ENCODE results near the gene EEF1A2.

DNA sequence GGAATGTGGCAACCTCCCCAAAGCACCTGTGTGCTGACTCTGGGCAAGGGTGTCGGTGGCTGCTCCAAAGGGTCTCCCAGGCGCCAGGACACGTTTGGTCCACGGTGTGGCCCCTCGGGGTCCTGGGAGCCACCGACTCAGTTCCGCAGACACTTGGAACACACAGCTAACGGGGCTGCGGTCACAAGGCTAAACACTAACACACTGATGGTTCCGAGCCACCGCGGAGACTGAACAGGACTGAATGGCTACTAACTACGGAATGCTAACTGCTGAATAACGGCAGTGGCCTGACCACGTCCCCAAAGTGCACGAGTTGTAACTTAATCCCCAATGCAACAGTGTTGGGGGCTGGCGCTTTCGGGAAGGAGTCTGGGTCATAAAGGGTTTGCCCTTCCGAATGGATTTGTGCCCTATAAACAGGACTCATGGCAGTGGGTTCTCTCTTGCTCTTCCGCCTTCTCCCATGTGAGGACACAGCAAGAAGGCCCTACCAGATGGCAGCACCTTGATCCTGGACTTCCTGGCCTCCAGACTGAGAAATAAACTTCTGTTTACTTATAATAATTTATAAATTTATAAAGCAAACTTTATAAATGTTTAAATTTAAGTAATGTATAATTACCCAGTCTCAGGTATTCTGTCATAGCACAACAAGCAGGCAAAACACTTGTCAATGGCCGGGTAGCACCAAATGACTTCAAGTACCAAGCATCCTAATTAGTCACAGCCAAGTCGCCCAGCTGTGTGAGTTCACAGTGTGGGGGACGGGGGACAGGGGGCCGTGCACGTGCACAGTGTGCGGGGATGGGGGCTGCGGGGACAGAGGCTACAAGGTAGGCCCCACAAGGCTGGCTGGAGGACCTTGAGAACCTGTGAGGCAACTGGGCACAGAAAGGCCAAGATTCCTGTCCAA, 2.3 kb upstream of the EEF1A2 start:
- no peak for TF ChIP-seq POLR2A (IDR thresholded peaks at IDR 0.05)
- no peak for TF ChIP-seq CTCF (IDR thresholded peaks at IDR 0.05)
